Esophagus muscularis mucosa (tissue), 3 donors: ENCODE results near the gene ARHGAP15.

Source experiments
- POLR2A ChIP-seq: fragments of 450-650 bp; IDR thresholded peaks from one replicate; pipeline ENCODE4 v1.6.1; 2017; ENCODE audit warnings: antibody characterized with exemption, moderate library complexity, mild to moderate bottlenecking, low read depth
- POLR2AphosphoS5 ChIP-seq, 2 donors: sonication (generic); formaldehyde crosslinking; IDR thresholded peaks; one replicate each; pipeline ENCODE4 v1.6.1; 2017; ENCODE audit warnings: antibody characterized with exemption in 2 of 2
- TF ChIP-seq, protein P1 (sequence below), 3 experiments: fragments of 200-600 bp in 2 of 3; fragments of 450-650 bp in 1 of 3; sonication (generic) in 2 of 3; IDR thresholded peaks; one replicate each; pipeline ENCODE4 v1.5.1; 2017 to 2019; ENCODE audit warnings: antibody characterized with exemption in 3 of 3, mild to moderate bottlenecking in 2 of 3, moderate library complexity in 1 of 3

DNA sequence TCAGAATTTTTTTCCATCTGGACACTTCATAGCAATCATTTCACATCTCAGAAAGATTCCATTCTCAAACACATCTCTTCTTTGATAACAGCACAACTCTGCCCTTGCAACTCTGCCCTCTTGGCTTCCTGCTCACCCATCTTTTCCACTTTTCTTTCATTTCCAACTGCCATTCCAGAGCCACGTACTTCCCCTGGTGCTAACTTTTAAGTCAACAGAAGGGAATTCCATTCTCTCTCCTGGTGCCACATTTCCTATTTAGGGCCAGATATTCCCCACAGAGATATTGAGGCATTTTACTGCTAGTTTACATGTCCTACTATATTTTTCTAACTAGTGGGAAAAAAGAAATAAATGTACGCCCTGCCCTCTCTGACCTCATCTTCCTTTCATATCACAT, 590.2 kb downstream of the ARHGAP15 start:
- TF ChIP-seq, protein P1, sequence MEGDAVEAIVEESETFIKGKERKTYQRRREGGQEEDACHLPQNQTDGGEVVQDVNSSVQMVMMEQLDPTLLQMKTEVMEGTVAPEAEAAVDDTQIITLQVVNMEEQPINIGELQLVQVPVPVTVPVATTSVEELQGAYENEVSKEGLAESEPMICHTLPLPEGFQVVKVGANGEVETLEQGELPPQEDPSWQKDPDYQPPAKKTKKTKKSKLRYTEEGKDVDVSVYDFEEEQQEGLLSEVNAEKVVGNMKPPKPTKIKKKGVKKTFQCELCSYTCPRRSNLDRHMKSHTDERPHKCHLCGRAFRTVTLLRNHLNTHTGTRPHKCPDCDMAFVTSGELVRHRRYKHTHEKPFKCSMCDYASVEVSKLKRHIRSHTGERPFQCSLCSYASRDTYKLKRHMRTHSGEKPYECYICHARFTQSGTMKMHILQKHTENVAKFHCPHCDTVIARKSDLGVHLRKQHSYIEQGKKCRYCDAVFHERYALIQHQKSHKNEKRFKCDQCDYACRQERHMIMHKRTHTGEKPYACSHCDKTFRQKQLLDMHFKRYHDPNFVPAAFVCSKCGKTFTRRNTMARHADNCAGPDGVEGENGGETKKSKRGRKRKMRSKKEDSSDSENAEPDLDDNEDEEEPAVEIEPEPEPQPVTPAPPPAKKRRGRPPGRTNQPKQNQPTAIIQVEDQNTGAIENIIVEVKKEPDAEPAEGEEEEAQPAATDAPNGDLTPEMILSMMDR (IDR thresholded peaks at IDR 0.05) = no peak
- TF ChIP-seq POLR2AphosphoS5 (IDR thresholded peaks at IDR 0.05) = no peak
- no peak for TF ChIP-seq POLR2A
